ENCODE results near the gene CAMK1D. TPM values are rescaled to one million over a fixed set of nuclear protein-coding genes. Genes with fewer than 3 reads are reported as not detected.

Gene CAMK1D
- total and polyA plus RNA-seq, 8 donors = 1.4 to 26.9 (median 3.9) TPM

- TF ChIP-seq POLR2AphosphoS5 (IDR thresholded peaks at IDR 0.05) (no peak), POLR2A (IDR thresholded peaks at IDR 0.05) (no peak), EP300 (IDR thresholded peaks at IDR 0.05) (no peak)
- TF ChIP-seq, protein P1, sequence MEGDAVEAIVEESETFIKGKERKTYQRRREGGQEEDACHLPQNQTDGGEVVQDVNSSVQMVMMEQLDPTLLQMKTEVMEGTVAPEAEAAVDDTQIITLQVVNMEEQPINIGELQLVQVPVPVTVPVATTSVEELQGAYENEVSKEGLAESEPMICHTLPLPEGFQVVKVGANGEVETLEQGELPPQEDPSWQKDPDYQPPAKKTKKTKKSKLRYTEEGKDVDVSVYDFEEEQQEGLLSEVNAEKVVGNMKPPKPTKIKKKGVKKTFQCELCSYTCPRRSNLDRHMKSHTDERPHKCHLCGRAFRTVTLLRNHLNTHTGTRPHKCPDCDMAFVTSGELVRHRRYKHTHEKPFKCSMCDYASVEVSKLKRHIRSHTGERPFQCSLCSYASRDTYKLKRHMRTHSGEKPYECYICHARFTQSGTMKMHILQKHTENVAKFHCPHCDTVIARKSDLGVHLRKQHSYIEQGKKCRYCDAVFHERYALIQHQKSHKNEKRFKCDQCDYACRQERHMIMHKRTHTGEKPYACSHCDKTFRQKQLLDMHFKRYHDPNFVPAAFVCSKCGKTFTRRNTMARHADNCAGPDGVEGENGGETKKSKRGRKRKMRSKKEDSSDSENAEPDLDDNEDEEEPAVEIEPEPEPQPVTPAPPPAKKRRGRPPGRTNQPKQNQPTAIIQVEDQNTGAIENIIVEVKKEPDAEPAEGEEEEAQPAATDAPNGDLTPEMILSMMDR (IDR thresholded peaks at IDR 0.05) = no peak
- 33 to 64% (median 52%) methylated on average over 10 of the region's 10 CpGs for WGBS, 5 donors
- peak; percentile 23 to 43 for DNase-seq
Measured at GRCh38 chr10:12503311-12503710, 154.0 kb downstream of the CAMK1D start.

GRCh38 chr10:12504176-12504575 lies 154.8 kb downstream of the CAMK1D start:
- Histone ChIP-seq H3K9me3 (no peaks in the 10 kb centered on the region), H3K27ac (no peak overlapping the region), H3K27me3 (no peaks in the 10 kb centered on the region), H3K36me3 (no peaks in the 10 kb centered on the region), H3K4me1 (peaks cover 23 to 29% (median 28%) of the 10 kb centered on the region in 4 donors), H3K4me3 (no peak overlapping the region)
- peak in 1 of 2 donors; percentile 15 for DNase-seq
- 95 to 98% (median 95%) methylated on average over 11 of the region's 11 CpGs for WGBS, 5 donors
- TF ChIP-seq, protein P1 (IDR thresholded peaks at IDR 0.05) = no peak
- TF ChIP-seq EP300 (IDR thresholded peaks at IDR 0.05) (no peak), POLR2A (IDR thresholded peaks at IDR 0.05) (no peak), POLR2AphosphoS5 (IDR thresholded peaks at IDR 0.05) (no peak)
- intact Hi-C loops (cut with DNase I; ENCODE audit: low total_unique reads) = no loop called here

More at GRCh38 chr10:12503311-12503710, 154.0 kb downstream of the CAMK1D start:
- Histone ChIP-seq H3K4me3 (no peak overlapping the region), H3K9me3 (no peaks in the 10 kb centered on the region), H3K4me1 (peaks cover 23 to 31% (median 29%) of the 10 kb centered on the region in 4 donors), H3K27ac (no peak overlapping the region), H3K36me3 (no peaks in the 10 kb centered on the region), H3K27me3 (no peaks in the 10 kb centered on the region)
- intact Hi-C loops (cut with DNase I; ENCODE audit: low total_unique reads) = no loop called here

GRCh38 chr10:12504628-12505027 lies 155.3 kb downstream of the CAMK1D start:
- TF ChIP-seq EP300 (IDR thresholded peaks at IDR 0.05) (no peak), POLR2AphosphoS5 (IDR thresholded peaks at IDR 0.05) (no peak), POLR2A (IDR thresholded peaks at IDR 0.05) (no peak)
- TF ChIP-seq, protein P1 (IDR thresholded peaks at IDR 0.05) = no peak
- Histone ChIP-seq H3K4me3 (no peak overlapping the region), H3K27me3 (no peaks in the 10 kb centered on the region), H3K36me3 (no peaks in the 10 kb centered on the region), H3K9me3 (no peaks in the 10 kb centered on the region), H3K4me1 (peaks cover 23 to 26% (median 25%) of the 10 kb centered on the region in 4 donors), H3K27ac (no peak overlapping the region)
- DNase-seq = peak in 1 of 2 donors; percentile 8
- intact Hi-C loops (cut with DNase I; ENCODE audit: low total_unique reads) = no loop called here
- WGBS, 5 donors = 89 to 98% (median 96%) methylated on average over 10 of the region's 10 CpGs

DNA sequence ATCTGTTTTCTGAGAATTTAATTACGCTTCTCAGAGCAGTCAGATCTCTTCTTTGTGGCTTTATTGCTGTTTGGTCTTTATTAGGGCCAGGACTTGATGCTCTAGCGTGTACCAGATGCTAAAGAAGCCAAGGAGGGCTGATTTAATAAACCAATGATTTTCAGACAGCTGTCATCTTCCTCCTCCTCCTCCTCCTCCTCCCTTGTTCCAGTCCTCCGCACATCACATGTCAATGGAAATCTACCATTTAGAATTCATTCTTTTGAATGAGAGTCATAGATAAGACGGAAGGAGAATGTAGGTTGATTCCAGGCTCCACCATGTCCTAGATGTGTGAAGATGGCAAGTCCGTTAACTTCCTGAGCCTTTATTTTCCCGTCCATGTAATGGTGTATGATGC lies 156.3 kb downstream of the CAMK1D start:
- Histone ChIP-seq H3K4me3 (no peak overlapping the region), H3K9me3 (no peaks in the 10 kb centered on the region), H3K36me3 (no peaks in the 10 kb centered on the region), H3K27ac (no peak overlapping the region), H3K27me3 (no peaks in the 10 kb centered on the region), H3K4me1 (peaks cover 14 to 17% (median 15%) of the 10 kb centered on the region in 4 donors)
- TF ChIP-seq, protein P1 (IDR thresholded peaks at IDR 0.05) = no peak
- TF ChIP-seq EP300 (IDR thresholded peaks at IDR 0.05) (no peak), POLR2A (IDR thresholded peaks at IDR 0.05) (no peak), POLR2AphosphoS5 (IDR thresholded peaks at IDR 0.05) (no peak)
- intact Hi-C loops (cut with DNase I; ENCODE audit: low total_unique reads) = no loop called here
- 91 to 98% (median 95%) methylated on average over 6 of the region's 6 CpGs for WGBS, 5 donors
- no peak for DNase-seq

Measured in stomach (tissue), 9 donors.